Measurements from ENCODE around the gene SHMT2. TPM values are rescaled to one million over a fixed set of nuclear protein-coding genes. Genes with fewer than 3 reads are reported as not detected.

SHMT2 gene
- total and polyA plus RNA-seq, 8 donors: 20.0 to 183 (median 55.5) TPM

- Histone ChIP-seq H3K36me3 (no peaks in the 10 kb centered on the region), H3K27ac (no peak overlapping the region), H3K27me3 (no peaks in the 10 kb centered on the region), H3K9me3 (no peaks in the 10 kb centered on the region), H3K4me1 (peaks cover 0 to 4% (median 0%) of the 10 kb centered on the region in 3 donors), H3K4me3 (no peak overlapping the region)
- DNase-seq (no peak), FAIRE-seq (no peak), ATAC-seq (no peak)
- WGBS, 2 donors: 80 to 85% methylated on average over 19 to 22 of the region's 22 CpGs
- no peak for TF ChIP-seq CTCF (IDR thresholded peaks at IDR 0.05)
- intact Hi-C loops (cut with DNase I): loop anchor here in 1 of 3 donors (2.0 kb wide), 1 partner anchor 34 kb away; no protein-coding TSS in a partner anchor
These were observed 20.8 kb upstream of the SHMT2 start for GRCh38 chr12:57208631-57209282.

GRCh38 chr12:57209916-57210315, 19.6 kb upstream of the SHMT2 start:
- H3K36me3 ChIP-seq: no peaks in the 10 kb centered on the region
- ATAC-seq: no peak
- FAIRE-seq: no peak
- H3K4me1 ChIP-seq: peaks cover 0 to 6% (median 0%) of the 10 kb centered on the region in 3 donors
- intact Hi-C loops (cut with DNase I): loop anchor here in 2 of 3 donors (2.0 to 10.0 kb wide), 3 partner anchors 33 to 245 kb away; partner anchors contain the start of genes GLI1 (in 1 of the 2) and INHBE (in 1 of the 2)
- H3K27me3 ChIP-seq: no peaks in the 10 kb centered on the region
- no peak for TF ChIP-seq CTCF (IDR thresholded peaks at IDR 0.05)
- no peak for DNase-seq
- whole genome bisulfite sequencing, 2 donors: 87 to 95% methylated on average over 7 to 8 of the region's 8 CpGs
- no peak overlapping the region for H3K4me3 ChIP-seq
- H3K9me3 ChIP-seq: no peaks in the 10 kb centered on the region
- H3K27ac ChIP-seq: no peak overlapping the region

GRCh38 chr12:57210461-57210860, 19.1 kb upstream of the SHMT2 start:
- no peak for DNase-seq
- no peak for TF ChIP-seq CTCF (IDR thresholded peaks at IDR 0.05)
- intact Hi-C loops (cut with DNase I): loop anchor here in 1 of 3 donors (5.0 to 10.0 kb wide), 2 partner anchors 37 to 244 kb away; partner anchors contain the start of genes GLI1 and INHBE
- no peaks in the 10 kb centered on the region for H3K36me3 ChIP-seq
- no peaks in the 10 kb centered on the region for H3K27me3 ChIP-seq
- no peak overlapping the region for H3K27ac ChIP-seq
- peaks cover 0 to 6% (median 0%) of the 10 kb centered on the region in 3 donors for H3K4me1 ChIP-seq
- H3K4me3 ChIP-seq: no peak overlapping the region
- H3K9me3 ChIP-seq: no peaks in the 10 kb centered on the region
- no peak for ATAC-seq
- FAIRE-seq: no peak
- 85 to 86% methylated on average over 15 of the region's 15 CpGs for WGBS, 2 donors

GRCh38 chr12:57210926-57211692, 18.4 kb upstream of the SHMT2 start:
- no peak for TF ChIP-seq CTCF (IDR thresholded peaks at IDR 0.05)

More at GRCh38 chr12:57210926-57211692, 18.4 kb upstream of the SHMT2 start:
- H3K27ac ChIP-seq: no peak overlapping the region
- peaks cover 0 to 6% (median 0%) of the 10 kb centered on the region in 3 donors for H3K4me1 ChIP-seq
- DNase-seq: no peak
- no peak for FAIRE-seq
- no peak for ATAC-seq
- no peaks in the 10 kb centered on the region for H3K9me3 ChIP-seq
- intact Hi-C loops (cut with DNase I): loop anchor here in 1 of 3 donors (5.0 to 10.0 kb wide), 2 partner anchors 36 to 244 kb away; partner anchors contain the start of genes GLI1 and INHBE
- no peak overlapping the region for H3K4me3 ChIP-seq
- 82% methylated on average over 16 of the region's 16 CpGs for WGBS, 2 donors
- H3K27me3 ChIP-seq: no peaks in the 10 kb centered on the region
- no peaks in the 10 kb centered on the region for H3K36me3 ChIP-seq
